GM10266 (cell line): ENCODE measurements around the gene ZNF318.

Experiments
- DNase-seq: peaks from one replicate; pipeline ENCODE4 v3.0.0; 2012; ENCODE audit errors: extremely low spot score
- TF ChIP-seq, protein P1 (sequence below): IDR thresholded peaks from 2 replicates; pipeline ENCODE4 v1.5.1; 2012; ENCODE audit warnings: mild to moderate bottlenecking, low read depth; ENCODE audit not compliant: control insufficient read depth, insufficient read depth; ENCODE audit errors: missing control alignments

ZNF318 gene

GRCh38 chr6:43286456-43286979, 82.9 kb downstream of the ZNF318 start:
- TF ChIP-seq, protein P1, sequence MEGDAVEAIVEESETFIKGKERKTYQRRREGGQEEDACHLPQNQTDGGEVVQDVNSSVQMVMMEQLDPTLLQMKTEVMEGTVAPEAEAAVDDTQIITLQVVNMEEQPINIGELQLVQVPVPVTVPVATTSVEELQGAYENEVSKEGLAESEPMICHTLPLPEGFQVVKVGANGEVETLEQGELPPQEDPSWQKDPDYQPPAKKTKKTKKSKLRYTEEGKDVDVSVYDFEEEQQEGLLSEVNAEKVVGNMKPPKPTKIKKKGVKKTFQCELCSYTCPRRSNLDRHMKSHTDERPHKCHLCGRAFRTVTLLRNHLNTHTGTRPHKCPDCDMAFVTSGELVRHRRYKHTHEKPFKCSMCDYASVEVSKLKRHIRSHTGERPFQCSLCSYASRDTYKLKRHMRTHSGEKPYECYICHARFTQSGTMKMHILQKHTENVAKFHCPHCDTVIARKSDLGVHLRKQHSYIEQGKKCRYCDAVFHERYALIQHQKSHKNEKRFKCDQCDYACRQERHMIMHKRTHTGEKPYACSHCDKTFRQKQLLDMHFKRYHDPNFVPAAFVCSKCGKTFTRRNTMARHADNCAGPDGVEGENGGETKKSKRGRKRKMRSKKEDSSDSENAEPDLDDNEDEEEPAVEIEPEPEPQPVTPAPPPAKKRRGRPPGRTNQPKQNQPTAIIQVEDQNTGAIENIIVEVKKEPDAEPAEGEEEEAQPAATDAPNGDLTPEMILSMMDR, result no peak
- no peak for DNase-seq
